Measurements from ENCODE around the gene EOLA2.
"Not testable (repeated sequence)": the region's sequence is repeated elsewhere in the genome, so short reads cannot be mapped to it uniquely, and the experiment has no call there.

The EOLA2 gene

DNA sequence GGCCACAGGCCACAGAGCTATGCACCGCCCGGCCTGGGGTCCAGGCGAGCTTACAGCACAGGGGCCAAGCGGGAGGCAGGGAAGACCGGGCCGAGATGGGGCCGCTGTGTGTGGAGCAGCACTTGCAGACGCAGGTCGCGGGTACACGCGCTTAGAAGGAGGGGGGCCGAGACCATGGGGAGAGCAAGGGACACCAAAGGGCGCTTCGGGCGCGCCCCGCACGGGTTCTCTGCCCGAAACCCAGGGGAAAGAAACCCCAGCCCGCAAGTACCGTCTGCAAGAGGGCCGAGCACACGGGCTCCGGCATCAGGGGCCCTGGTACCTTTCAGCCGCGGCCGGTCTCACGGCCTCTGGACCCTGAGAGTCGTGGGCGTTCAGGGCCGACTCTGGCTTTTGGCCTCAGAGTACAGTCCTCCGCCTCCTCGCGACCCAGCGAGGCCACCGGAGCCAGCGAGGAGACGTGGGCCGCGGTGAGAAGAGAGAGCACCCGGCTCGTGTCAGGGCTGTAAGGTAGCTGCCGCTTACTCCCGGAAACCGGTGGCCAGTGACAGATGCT lies 342 bp downstream of the EOLA2 start:
- Histone ChIP-seq H3K27ac (replicated peaks) (peak overlapping the region; percentile 94), H3K27me3 (ENCODE audit: insufficient read depth, poor library complexity, severe bottlenecking) (no peaks in the 10 kb centered on the region), H3K4me3 (replicated peaks; ENCODE audit: insufficient read depth, low read length) (peak overlapping the region; percentile 86)
- DNase-seq (ENCODE audit: low read depth in 1 of 2, low spot score in 1 of 2), result no peak
- no peak for TF ChIP-seq SPI1 (IDR thresholded peaks at IDR 0.05; ENCODE audit: borderline replicate concordance, low read depth)
- no peak for TF ChIP-seq POLR2AphosphoS5 (IDR thresholded peaks at IDR 0.05; ENCODE audit: low read depth)

DNA sequence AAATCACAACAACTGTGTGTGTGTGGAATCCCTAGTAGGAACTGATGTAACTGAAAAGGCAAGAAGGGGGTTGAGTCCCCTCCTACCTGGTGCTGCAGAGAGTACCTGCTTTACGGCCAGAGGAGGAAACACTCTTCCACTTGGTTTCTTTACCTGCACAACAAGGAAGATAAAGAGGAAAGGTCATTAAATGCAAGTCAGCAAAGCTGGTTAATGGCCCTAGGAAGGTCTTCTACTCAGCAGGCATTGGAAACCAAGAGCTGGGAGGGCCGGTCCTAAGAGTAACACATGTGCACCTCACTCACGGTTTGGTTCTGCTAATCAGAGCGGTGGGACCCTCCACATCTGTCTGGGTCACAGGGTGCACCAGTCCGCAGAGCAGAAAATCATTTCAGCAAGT lies 963 bp downstream of the EOLA2 start:
- not testable (repeated sequence) for DNase-seq (ENCODE audit: low read depth in 1 of 2, low spot score in 1 of 2); H3K27me3 ChIP-seq (ENCODE audit: insufficient read depth, poor library complexity, severe bottlenecking)
- Histone ChIP-seq H3K4me3 (replicated peaks; ENCODE audit: insufficient read depth, low read length) (peak overlapping the region; percentile 86), H3K27ac (replicated peaks) (peak overlapping the region; percentile 94)

DNA sequence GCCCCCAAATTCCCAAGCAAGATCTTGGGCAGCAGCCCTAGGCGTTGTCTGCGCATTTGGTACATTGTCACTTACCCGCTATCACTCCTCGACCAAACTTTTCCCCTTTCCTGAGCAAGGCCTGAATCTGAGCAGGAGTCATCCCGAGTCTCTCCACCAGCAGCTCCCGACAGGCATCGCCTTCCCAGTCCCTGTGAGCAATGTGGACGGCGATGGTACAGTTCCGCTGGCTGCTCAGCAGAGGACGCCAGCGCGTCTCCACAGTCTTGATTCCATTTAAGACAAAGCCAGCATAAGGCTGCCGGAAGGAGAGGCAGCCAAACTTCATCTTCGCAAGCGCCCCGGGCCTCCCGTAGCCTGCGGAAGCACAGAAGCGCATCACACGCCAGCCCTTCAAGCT lies 4.7 kb downstream of the EOLA2 start:
- H3K27ac ChIP-seq (replicated peaks); H3K4me3 ChIP-seq (replicated peaks; ENCODE audit: insufficient read depth, low read length); H3K27me3 ChIP-seq (ENCODE audit: insufficient read depth, poor library complexity, severe bottlenecking); DNase-seq (ENCODE audit: low read depth in 1 of 2, low spot score in 1 of 2): not testable (repeated sequence)

DNA sequence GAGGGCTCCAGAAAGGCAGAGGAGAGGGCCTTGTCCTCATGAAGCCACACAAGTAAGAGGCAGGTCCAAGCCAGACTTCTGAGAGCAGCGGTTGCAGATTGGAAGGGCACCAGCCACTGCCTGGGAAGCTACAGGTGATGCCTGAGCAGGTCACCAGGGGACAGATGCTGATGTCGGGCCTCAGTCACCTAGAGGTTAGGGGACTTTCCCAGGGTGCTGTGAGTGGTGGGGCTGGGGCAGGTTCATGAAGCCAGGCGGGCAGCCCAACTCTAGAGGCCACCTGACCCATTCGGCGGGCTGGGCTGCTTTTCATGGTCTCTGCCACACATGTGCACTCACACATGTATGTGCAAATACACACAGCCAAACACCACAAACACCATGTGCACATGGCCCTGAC lies 5.3 kb downstream of the EOLA2 start:
- H3K4me3 ChIP-seq (replicated peaks; ENCODE audit: insufficient read depth, low read length); H3K27ac ChIP-seq (replicated peaks); DNase-seq (ENCODE audit: low read depth in 1 of 2, low spot score in 1 of 2); H3K27me3 ChIP-seq (ENCODE audit: insufficient read depth, poor library complexity, severe bottlenecking): not testable (repeated sequence)

DNA sequence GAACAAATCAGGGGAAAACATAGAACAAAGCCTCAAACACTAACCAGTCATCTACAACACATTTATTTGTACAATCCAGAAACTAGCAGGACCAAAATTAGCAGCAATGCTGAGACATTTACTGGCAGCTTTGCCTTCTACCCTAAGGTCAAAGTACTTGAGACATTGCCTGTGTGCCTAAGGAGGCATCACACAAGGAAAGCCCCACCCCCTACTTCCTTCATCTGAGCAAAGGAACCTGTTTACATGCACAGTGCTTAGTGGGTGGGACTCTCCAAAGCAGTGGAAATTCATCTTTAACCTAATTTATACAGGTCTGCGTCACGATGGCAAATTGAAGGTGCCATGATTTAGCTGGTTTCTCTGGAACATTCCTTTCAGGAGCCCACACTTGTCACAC lies 6.1 kb downstream of the EOLA2 start:
- not testable (repeated sequence) for H3K27me3 ChIP-seq (ENCODE audit: insufficient read depth, poor library complexity, severe bottlenecking); H3K4me3 ChIP-seq (replicated peaks; ENCODE audit: insufficient read depth, low read length); H3K27ac ChIP-seq (replicated peaks); DNase-seq (ENCODE audit: low read depth in 1 of 2, low spot score in 1 of 2)

DNA sequence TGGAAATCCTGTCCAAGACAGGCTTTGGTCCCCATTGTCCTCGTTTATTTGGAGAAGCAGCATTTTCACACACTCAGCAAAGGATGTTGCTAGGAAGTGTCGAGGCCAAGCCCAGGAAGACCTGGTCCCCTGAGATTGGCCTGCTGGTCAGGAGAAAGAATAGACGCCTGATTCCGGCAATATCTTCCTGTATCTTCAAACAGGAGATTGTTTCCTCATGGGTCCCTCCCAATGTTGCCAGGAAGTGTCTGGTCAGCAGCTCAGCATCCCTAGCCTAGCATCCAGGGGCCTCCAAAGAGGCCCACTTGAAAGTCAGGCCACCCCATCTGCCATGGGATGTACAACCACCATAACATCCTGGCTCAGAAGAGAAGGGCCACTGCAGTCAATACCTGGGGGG lies 6.9 kb downstream of the EOLA2 start:
- not testable (repeated sequence) for H3K27ac ChIP-seq (replicated peaks); H3K27me3 ChIP-seq (ENCODE audit: insufficient read depth, poor library complexity, severe bottlenecking); H3K4me3 ChIP-seq (replicated peaks; ENCODE audit: insufficient read depth, low read length); DNase-seq (ENCODE audit: low read depth in 1 of 2, low spot score in 1 of 2)

DNA sequence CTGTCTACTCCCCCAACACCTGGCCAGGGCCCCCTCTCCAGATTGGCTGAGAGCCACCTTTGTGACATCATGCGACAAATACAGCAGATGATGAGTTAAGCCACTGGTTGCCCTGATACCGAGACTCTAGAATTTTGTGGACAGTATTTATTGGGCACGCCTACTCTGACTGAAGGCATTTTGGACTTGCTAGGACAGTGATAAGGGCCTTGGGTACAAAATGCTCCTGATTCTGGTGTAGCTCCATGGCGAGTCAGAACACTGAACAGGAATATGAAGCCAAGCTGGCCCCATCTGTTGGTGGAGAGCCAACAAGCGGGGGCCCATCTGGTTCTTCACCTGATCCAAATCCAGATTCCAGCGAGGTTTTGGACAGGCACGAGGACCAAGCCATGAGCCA lies 8.9 kb downstream of the EOLA2 start, which contains the start of gene HSFX4:
HSFX4 (plus strand) TSS at position 174 of the 400 bp plus-strand sequence; CDS start at position 246, 72 bp downstream.
- H3K4me3 ChIP-seq (replicated peaks; ENCODE audit: insufficient read depth, low read length); DNase-seq (ENCODE audit: low read depth in 1 of 2, low spot score in 1 of 2): not testable (repeated sequence)

DNA sequence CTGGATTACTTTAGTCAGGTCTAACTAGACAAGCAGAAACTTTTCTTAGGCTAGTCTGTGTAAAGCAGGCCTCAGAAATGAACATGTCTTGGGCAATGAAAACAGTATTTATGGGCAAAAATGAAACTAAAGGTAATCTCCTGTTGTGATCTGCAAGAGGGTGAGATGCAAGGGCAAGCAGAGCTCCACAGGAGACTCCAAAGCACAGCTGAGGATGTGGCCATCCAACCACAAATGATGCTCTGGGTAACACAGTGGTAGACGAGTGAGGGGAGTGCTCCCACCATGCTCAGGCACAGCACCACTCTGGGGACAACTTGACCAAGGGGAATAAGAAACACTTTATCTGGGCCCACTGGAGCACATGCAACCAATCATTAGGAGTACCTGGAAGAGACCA lies 9.7 kb downstream of the EOLA2 start:
- not testable (repeated sequence) for H3K27me3 ChIP-seq (ENCODE audit: insufficient read depth, poor library complexity, severe bottlenecking); DNase-seq (ENCODE audit: low read depth in 1 of 2, low spot score in 1 of 2); H3K27ac ChIP-seq (replicated peaks); H3K4me3 ChIP-seq (replicated peaks; ENCODE audit: insufficient read depth, low read length)

More for the DNA sequence above, 8.9 kb downstream of the EOLA2 start, which contains the start of gene HSFX4:
- not testable (repeated sequence) for H3K27me3 ChIP-seq (ENCODE audit: insufficient read depth, poor library complexity, severe bottlenecking); H3K27ac ChIP-seq (replicated peaks)

DNA sequence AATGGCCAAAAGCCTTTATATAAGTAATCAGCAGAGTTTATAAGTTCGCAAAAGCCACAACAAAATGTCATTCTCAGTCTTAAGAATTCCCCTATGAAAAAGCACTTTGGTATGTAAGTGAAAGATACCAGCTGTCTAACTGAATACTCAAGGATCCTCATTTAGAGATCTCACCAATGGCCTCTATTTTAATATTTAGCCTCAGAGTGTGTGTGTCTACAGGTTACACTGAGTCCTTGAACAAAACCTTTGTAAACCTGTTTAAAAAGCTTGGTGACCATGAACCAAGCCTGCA lies 10.4 kb downstream of the EOLA2 start:
- H3K4me3 ChIP-seq (replicated peaks; ENCODE audit: insufficient read depth, low read length); H3K27ac ChIP-seq (replicated peaks); DNase-seq (ENCODE audit: low read depth in 1 of 2, low spot score in 1 of 2); H3K27me3 ChIP-seq (ENCODE audit: insufficient read depth, poor library complexity, severe bottlenecking): not testable (repeated sequence)

DNA sequence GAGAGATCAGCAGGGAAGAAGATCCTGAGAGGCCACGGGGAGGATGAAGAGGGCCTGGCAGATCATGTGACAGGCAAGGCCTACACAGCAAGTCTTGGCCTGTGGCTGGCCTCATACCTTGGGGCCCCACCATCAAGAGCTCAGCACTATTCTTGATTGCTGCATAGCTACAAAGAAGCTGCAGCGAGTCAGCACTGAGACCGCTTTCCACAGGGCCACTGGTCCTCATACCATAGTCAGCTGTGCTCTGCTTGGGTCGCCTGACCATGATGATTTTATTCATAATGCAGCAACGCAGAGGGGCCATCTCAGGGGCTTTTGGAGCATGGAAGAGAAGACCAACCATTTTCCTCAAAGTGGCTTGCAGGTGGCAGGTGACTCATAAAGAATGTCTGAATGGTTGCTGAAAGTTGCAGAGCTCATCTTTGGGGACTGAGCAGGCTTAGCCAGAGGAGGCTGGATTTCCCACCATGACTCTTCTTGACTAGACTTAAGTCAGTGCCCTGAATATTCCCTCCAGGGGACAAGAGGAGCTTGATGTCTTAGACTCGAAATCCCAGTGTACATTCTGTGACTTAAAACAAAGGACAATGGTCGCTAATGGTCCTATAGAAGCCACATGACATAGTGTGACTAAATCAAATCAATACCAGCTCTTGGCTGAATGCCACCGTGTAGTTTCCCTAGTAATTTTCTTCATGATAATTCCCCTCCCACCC lies 10.9 kb downstream of the EOLA2 start:
- not testable (repeated sequence) for H3K27ac ChIP-seq (replicated peaks); H3K27me3 ChIP-seq (ENCODE audit: insufficient read depth, poor library complexity, severe bottlenecking); DNase-seq (ENCODE audit: low read depth in 1 of 2, low spot score in 1 of 2); H3K4me3 ChIP-seq (replicated peaks; ENCODE audit: insufficient read depth, low read length)

DNA sequence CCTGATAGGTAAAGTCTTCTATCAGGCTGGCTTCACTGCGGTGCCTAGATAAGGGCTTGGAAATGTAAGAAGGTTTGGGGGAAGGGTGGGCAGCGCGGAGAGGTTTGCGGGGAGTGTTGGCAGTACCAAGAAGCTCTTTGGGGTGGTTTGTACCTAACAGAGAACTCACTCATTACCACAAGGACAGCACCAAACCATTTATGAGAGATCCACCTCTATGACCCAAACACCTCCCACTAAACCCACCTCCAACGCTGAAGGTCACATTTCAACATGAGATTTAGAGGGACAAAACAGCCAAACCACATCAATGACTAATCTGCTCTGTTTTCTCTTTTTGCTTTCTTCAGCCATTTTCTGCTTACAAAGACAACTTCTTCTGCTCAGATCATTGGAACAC lies 13.9 kb downstream of the EOLA2 start:
- DNase-seq (ENCODE audit: low read depth in 1 of 2, low spot score in 1 of 2); H3K4me3 ChIP-seq (replicated peaks; ENCODE audit: insufficient read depth, low read length); H3K27me3 ChIP-seq (ENCODE audit: insufficient read depth, poor library complexity, severe bottlenecking); H3K27ac ChIP-seq (replicated peaks): not testable (repeated sequence)

DNA sequence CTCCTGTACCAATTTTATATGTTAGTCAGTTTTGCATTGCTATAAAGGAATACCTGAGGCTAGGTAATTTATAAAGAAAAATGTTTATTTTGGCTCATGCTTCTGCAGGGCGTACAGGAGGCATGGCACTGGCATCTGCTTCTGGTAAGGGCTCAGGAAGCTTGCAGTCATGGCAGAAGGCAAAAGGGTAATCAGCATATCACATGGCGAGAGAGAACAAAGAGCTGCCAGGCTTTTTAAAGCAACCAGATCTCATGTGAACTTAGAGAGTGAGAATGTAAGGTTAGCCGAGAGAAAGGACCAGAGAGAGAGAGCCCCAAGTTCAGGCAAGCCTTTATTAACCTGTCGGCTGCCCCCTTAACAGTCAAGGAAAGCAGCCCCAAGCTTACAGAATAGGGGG lies 14.5 kb downstream of the EOLA2 start:
- H3K27ac ChIP-seq (replicated peaks); DNase-seq (ENCODE audit: low read depth in 1 of 2, low spot score in 1 of 2); H3K27me3 ChIP-seq (ENCODE audit: insufficient read depth, poor library complexity, severe bottlenecking); H3K4me3 ChIP-seq (replicated peaks; ENCODE audit: insufficient read depth, low read length): not testable (repeated sequence)

All from HL-60 (cell line).